ENCODE data around the gene LIPH.
"Not testable (repeated sequence)": the region's sequence is repeated elsewhere in the genome, so short reads cannot be mapped to it uniquely, and the experiment has no call there.

The LIPH gene

GRCh38 chr3:185585518-185585858, 33.1 kb upstream of the LIPH start:
- no peaks in the 10 kb centered on the region for H3K9me3 ChIP-seq (ENCODE audit: severe bottlenecking)
- no peak for DNase-seq
- peak overlapping the region; percentile 57 for H3K27ac ChIP-seq
- no peaks in the 10 kb centered on the region for H3K27me3 ChIP-seq (ENCODE audit: insufficient read depth, low read depth, severe bottlenecking)
- peak overlapping the region; percentile 91 for H3K4me3 ChIP-seq (ENCODE audit: low read depth, low read length)
- TF ChIP-seq, protein P1, sequence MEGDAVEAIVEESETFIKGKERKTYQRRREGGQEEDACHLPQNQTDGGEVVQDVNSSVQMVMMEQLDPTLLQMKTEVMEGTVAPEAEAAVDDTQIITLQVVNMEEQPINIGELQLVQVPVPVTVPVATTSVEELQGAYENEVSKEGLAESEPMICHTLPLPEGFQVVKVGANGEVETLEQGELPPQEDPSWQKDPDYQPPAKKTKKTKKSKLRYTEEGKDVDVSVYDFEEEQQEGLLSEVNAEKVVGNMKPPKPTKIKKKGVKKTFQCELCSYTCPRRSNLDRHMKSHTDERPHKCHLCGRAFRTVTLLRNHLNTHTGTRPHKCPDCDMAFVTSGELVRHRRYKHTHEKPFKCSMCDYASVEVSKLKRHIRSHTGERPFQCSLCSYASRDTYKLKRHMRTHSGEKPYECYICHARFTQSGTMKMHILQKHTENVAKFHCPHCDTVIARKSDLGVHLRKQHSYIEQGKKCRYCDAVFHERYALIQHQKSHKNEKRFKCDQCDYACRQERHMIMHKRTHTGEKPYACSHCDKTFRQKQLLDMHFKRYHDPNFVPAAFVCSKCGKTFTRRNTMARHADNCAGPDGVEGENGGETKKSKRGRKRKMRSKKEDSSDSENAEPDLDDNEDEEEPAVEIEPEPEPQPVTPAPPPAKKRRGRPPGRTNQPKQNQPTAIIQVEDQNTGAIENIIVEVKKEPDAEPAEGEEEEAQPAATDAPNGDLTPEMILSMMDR (IDR thresholded peaks at IDR 0.05; ENCODE audit: low read depth, low read length) = no peak
- peaks cover 8% of the 10 kb centered on the region for H3K36me3 ChIP-seq

GRCh38 chr3:185584686-185585085, 32.3 kb upstream of the LIPH start:
- H3K4me3 ChIP-seq (ENCODE audit: low read depth, low read length) = no peak overlapping the region
- no peaks in the 10 kb centered on the region for H3K9me3 ChIP-seq (ENCODE audit: severe bottlenecking)
- DNase-seq = no peak
- peaks cover 6% of the 10 kb centered on the region for H3K36me3 ChIP-seq
- H3K27me3 ChIP-seq (ENCODE audit: insufficient read depth, low read depth, severe bottlenecking) = no peaks in the 10 kb centered on the region
- TF ChIP-seq, protein P1 (IDR thresholded peaks at IDR 0.05; ENCODE audit: low read depth, low read length) = no peak
- H3K27ac ChIP-seq = no peak overlapping the region

DNA sequence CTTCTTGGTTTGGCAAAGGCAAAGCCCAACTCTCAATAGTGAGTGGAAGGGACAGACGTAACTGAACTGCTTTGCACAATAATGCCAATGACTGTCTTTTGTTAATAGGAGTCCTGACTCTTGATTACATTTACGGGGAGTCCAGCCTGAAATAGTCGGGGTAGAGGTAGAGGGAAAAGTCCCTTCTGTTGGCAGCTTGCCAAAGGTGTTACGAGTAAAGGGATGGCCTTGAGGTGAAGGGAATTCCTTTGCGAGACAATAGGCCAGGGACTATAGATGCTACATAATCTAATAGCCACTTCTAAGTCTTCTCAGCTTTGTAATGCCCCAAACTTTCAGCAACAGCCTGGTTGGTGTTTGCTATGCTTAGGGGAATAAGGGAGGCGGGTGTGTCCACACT, 31.5 kb upstream of the LIPH start:
- TF ChIP-seq, protein P1 (IDR thresholded peaks at IDR 0.05; ENCODE audit: low read depth, low read length) = no peak
- Histone ChIP-seq H3K36me3 (no peaks in the 10 kb centered on the region), H3K27me3 (ENCODE audit: insufficient read depth, low read depth, severe bottlenecking) (no peaks in the 10 kb centered on the region), H3K27ac (no peak overlapping the region), H3K4me3 (ENCODE audit: low read depth, low read length) (no peak overlapping the region), H3K9me3 (ENCODE audit: severe bottlenecking) (no peaks in the 10 kb centered on the region)
- no peak for DNase-seq

DNA sequence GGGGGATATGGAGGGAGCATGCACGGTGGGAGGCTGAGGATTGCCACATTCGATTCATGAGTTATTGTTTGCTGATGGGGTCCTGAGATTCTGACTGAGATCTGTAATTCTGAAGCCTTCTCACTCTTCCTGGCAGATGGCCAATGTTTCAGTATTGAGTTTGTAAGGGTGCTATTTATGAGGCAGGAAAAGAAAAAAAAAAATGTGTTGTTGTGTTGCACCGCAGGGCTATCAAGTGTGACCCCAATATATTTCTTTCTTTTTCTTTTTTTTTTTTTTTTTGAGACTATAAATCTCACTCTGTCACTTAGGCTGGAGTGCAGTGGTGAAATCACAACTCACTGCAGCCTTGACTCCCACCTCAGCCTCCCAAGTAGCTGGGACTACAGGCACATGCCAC, 30.5 kb upstream of the LIPH start:
- TF ChIP-seq, protein P1 (IDR thresholded peaks at IDR 0.05; ENCODE audit: low read depth, low read length) = no peak
- Histone ChIP-seq H3K27me3 (ENCODE audit: insufficient read depth, low read depth, severe bottlenecking) (no peaks in the 10 kb centered on the region), H3K36me3 (no peaks in the 10 kb centered on the region), H3K9me3 (ENCODE audit: severe bottlenecking) (no peaks in the 10 kb centered on the region), H3K27ac (no peak overlapping the region), H3K4me3 (ENCODE audit: low read depth, low read length) (no peak overlapping the region)
- no peak for DNase-seq

DNA sequence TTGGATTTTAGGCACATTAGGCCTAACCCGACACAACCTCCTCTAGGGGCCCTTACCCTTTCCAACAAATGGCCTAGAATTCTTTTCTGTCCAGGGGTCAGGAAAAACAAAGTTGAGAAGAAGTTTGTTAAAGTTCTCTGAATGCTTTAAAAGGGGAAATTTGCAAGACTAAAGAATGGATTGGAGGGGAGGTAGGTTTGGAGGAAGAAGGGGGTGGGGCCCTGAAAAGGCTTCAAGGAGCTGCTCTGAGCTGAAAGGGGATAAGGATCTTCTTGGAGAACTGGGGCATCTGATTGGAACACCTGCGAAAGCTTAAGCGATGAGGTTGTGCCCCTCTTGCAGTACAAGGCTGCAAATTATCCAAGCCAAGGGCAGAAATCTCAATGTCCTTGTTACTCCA, 29.8 kb upstream of the LIPH start:
- no peak overlapping the region for H3K4me3 ChIP-seq (ENCODE audit: low read depth, low read length)
- no peak for DNase-seq
- TF ChIP-seq, protein P1 (IDR thresholded peaks at IDR 0.05; ENCODE audit: low read depth, low read length) = no peak
- no peaks in the 10 kb centered on the region for H3K36me3 ChIP-seq
- no peaks in the 10 kb centered on the region for H3K9me3 ChIP-seq (ENCODE audit: severe bottlenecking)
- H3K27ac ChIP-seq = no peak overlapping the region
- no peaks in the 10 kb centered on the region for H3K27me3 ChIP-seq (ENCODE audit: insufficient read depth, low read depth, severe bottlenecking)

DNA sequence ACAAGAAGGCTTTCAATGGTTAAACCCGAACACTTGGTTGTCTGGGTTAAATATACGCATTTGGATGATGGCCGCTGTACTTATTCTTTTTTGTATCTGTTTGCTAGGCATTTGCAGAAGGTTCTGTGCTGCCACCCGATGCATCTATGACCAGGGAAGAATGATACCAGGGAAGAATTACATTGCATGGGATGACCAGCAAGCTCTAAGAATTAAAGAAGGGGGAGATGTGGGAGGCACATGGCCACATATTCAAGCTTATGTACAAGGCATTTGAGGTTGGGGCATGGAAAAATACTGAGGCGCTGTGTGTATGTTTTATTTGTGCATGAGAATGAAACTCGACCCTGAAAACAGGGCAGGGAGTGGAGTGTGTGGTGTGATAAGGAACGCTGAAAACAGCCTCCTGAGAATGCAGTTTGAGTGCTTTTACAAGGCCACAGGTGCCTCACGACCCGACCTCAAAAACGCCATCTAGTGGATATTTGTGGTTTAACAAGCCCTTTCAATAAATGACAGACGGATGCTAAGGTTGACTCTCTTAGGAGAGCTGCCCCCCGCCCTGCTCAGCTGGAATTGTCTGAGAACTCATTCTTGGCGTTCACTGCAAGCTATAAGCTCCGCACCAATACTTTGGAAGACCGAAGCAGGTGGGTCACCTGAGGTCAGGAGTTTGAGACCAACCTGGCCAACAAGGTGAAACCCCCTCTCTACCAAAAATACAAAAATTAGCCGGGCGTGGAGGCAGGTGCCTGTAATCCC, 22.9 kb upstream of the LIPH start:
- H3K9me3 ChIP-seq (ENCODE audit: severe bottlenecking); H3K27ac ChIP-seq; H3K4me3 ChIP-seq (ENCODE audit: low read depth, low read length); H3K27me3 ChIP-seq (ENCODE audit: insufficient read depth, low read depth, severe bottlenecking); H3K36me3 ChIP-seq: not testable (repeated sequence)
- TF ChIP-seq, protein P1 (IDR thresholded peaks at IDR 0.05; ENCODE audit: low read depth, low read length) = peak; percentile 54
- DNase-seq = peak; percentile 58

Measured in WERI-Rb-1 (cell line).